Esophagus muscularis mucosa (tissue), 4 donors: Measurements from ENCODE around the gene GATAD1. TPM values are rescaled to one million over a fixed set of nuclear protein-coding genes. Genes with fewer than 3 reads are reported as not detected.

Experiments
- DNase-seq: peaks from one replicate; pipeline ENCODE4 v3.0.0-alpha.2; 2017; ENCODE audit errors: extremely low spot score
- H3K27ac ChIP-seq, 4 donors: fragments of 200-600 bp; sonication (generic); replicated peaks in 1 of 4; 1 replicate in 3 of 4; 2 replicates in 1 of 4; pipeline ENCODE4 v1.5.1; 2016 to 2019; ENCODE audit warnings: mild to moderate bottlenecking in 1 of 4
- H3K27me3 ChIP-seq, 4 donors: fragments of 200-600 bp; sonication (generic); one replicate each; pipeline versions ENCODE4 v1.5.1 to v1.6.0; 2016 to 2019
- H3K36me3 ChIP-seq, 4 donors: fragments of 200-600 bp; sonication (generic); one replicate each; pipeline ENCODE4 v1.5.1; 2016 to 2019
- H3K4me1 ChIP-seq, 4 donors: fragments of 200-600 bp; sonication (generic); one replicate each; pipeline ENCODE4 v1.5.1; 2016 to 2019
- H3K4me3 ChIP-seq, 4 donors: fragments of 200-600 bp; sonication (generic); 1 replicate in 2 of 4; 2 replicates in 2 of 4; pipeline ENCODE4 v1.5.1; 2016 to 2019; ENCODE audit warnings: mild to moderate bottlenecking in 4 of 4, moderate library complexity in 1 of 4
- H3K9me3 ChIP-seq, 4 donors: fragments of 200-600 bp; sonication (generic); 1 replicate in 3 of 4; 2 replicates in 1 of 4; pipeline ENCODE4 v1.5.1; 2016 to 2019
- CTCF ChIP-seq, 3 experiments: fragments of 200-600 bp in 2 of 3; fragments of 450-650 bp in 1 of 3; sonication (generic) in 2 of 3; IDR thresholded peaks; one replicate each; pipeline ENCODE4 v1.5.1; 2017 to 2019; ENCODE audit warnings: antibody characterized with exemption in 3 of 3, mild to moderate bottlenecking in 2 of 3, moderate library complexity in 1 of 3
- EP300 ChIP-seq: sonication (generic); formaldehyde crosslinking; IDR thresholded peaks from one replicate; pipeline ENCODE4 v1.6.1; 2017; ENCODE audit warnings: antibody characterized with exemption
- POLR2A ChIP-seq: fragments of 450-650 bp; IDR thresholded peaks from one replicate; pipeline ENCODE4 v1.6.1; 2017; ENCODE audit warnings: antibody characterized with exemption, moderate library complexity, mild to moderate bottlenecking, low read depth
- POLR2AphosphoS5 ChIP-seq, 2 donors: sonication (generic); formaldehyde crosslinking; IDR thresholded peaks; one replicate each; pipeline ENCODE4 v1.6.1; 2017; ENCODE audit warnings: antibody characterized with exemption in 2 of 2
- WGBS: methylation state at CpG from one replicate; pipeline ENCODE4 v1.1.5; 2018; 5-methylcytosine and 5-hydroxymethylcytosine counted together
- intact Hi-C: fragments of 100-400 bp; cut with DNase I; formaldehyde crosslinking; loops from one replicate; pipeline ENCODE4 v1.15.1; 2023
- total RNA-seq, 4 donors: library from RNA; depleted of rRNA; stranded (reverse); fragments of >200 nt; gene quantifications; one replicate each; pipeline versions ENCODE4 v1.1.0 to v1.2.1, GENCODE V29; 2016

GATAD1 gene
- total RNA-seq, 4 donors from 2014 or later = 28.2 to 38.6 (median 35.7) TPM

DNA sequence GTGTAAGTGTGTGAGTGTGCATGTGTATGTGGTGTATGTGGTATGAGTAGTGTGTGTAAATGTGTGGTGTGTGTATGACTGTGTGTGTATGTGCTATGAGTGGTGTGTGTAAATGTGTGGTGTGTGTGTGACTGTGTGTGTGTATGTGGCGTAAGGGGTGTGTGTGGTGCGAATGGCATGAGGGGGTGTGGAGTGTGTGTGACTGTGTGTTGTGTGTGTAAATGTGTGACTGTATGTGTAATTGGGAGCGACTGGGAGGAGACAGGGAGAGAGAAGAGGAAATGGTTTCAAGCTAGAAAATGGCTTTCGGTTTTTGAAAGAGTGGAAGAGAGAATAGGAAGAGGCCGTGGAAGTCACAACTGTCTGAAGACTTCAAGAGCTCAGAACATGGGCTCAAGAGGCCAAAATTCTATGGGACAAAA lies 23.6 kb upstream of the GATAD1 start:
- intact Hi-C loops = loop anchor here (2.0 kb wide), 1 partner anchor 23 kb away; the partner anchor contains the start of gene GATAD1
- H3K4me1 ChIP-seq = peaks cover 0 to 9% (median 3%) of the 10 kb centered on the region in 4 donors
- TF ChIP-seq POLR2A = no peak
- TF ChIP-seq EP300 = no peak
- no peak for TF ChIP-seq CTCF (IDR thresholded peaks at IDR 0.05)
- TF ChIP-seq POLR2AphosphoS5 (IDR thresholded peaks at IDR 0.05) = no peak
- peaks cover 0 to 19% (median 3%) of the 10 kb centered on the region in 4 donors for H3K27me3 ChIP-seq
- no peaks in the 10 kb centered on the region for H3K9me3 ChIP-seq
- no peak for DNase-seq
- H3K36me3 ChIP-seq = no peaks in the 10 kb centered on the region
- peak overlapping the region in 2 of 4 donors; percentile 40 to 53 for H3K27ac ChIP-seq
- peak overlapping the region in 1 of 4 donors; percentile 55 for H3K4me3 ChIP-seq
- whole genome bisulfite sequencing = 79% methylated on average over 5 of the region's 5 CpGs

DNA sequence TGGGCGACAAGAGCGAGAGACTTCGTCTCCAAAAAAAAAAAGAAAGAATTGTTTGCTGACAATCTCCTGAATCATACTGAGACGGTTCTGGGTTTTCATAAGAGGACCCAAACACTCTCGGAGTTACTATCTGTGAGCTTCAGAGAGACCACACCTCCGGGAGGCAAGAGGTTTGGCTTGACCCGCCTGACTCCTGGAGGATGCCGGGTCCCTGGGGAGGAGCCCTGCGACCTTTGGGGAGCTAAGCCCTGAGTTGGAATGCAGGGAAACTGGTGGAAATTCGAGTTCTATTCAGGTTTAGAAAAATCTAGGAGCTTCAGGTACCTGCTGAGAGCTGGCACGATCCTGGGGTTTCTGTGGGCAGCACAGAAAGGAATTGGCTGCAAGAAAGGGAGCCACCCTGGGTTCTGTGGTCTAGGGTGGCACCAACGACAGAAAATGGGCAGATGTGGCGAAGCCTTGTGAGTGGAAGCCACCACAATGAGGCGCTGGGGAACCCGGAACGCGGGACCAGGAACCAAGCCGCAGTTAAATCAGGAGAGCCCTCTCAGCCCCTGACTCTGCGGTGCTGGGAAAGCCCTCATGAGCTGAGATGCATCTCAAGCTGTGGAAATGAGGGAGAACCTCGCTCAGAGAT lies 21.9 kb upstream of the GATAD1 start:
- H3K9me3 ChIP-seq = no peaks in the 10 kb centered on the region
- H3K27ac ChIP-seq = no peak overlapping the region
- H3K4me1 ChIP-seq = peaks cover 0 to 9% (median 3%) of the 10 kb centered on the region in 4 donors
- 67% methylated on average over 20 of the region's 20 CpGs for WGBS
- no peak overlapping the region for H3K4me3 ChIP-seq
- DNase-seq = no peak
- intact Hi-C loops = loop anchor here (2.0 kb wide), 1 partner anchor 21 kb away; the partner anchor contains the start of gene GATAD1
- TF ChIP-seq CTCF (IDR thresholded peaks at IDR 0.05) = no peak
- TF ChIP-seq POLR2AphosphoS5 (IDR thresholded peaks at IDR 0.05) = no peak
- no peak for TF ChIP-seq POLR2A
- TF ChIP-seq EP300 = no peak
- no peaks in the 10 kb centered on the region for H3K36me3 ChIP-seq
- H3K27me3 ChIP-seq = peaks cover 0 to 19% (median 3%) of the 10 kb centered on the region in 4 donors

DNA sequence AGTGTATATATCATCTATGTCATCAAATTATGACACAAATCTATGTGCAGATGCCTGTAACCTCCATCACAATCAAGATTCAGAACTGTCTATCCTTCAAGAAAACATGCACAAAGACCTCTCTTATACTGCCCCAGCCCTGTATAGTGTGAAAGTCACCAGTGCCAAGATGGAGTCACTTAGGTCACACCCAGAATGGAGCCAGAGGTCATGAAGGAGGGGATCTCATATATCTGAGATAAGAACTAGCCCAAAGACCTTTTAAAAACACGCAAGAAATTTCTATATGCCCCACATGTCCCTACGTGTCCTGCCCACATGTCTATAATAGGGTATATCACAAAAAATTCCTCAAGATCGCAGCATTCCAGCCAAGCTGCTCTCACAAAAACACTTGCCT lies 20.1 kb upstream of the GATAD1 start:
- intact Hi-C loops = no loop called here
- TF ChIP-seq EP300 = no peak
- no peak for TF ChIP-seq POLR2A
- TF ChIP-seq CTCF (IDR thresholded peaks at IDR 0.05) = no peak
- TF ChIP-seq POLR2AphosphoS5 (IDR thresholded peaks at IDR 0.05) = no peak
- WGBS = 85% methylated on average over 3 of the region's 3 CpGs

GRCh38 chr7:92432299-92432946 lies 14.9 kb upstream of the GATAD1 start:
- Histone ChIP-seq H3K4me3 (no peak overlapping the region), H3K36me3 (no peaks in the 10 kb centered on the region), H3K9me3 (no peaks in the 10 kb centered on the region), H3K27me3 (peaks cover 0 to 11% (median 0%) of the 10 kb centered on the region in 4 donors), H3K27ac (no peak overlapping the region), H3K4me1 (no peaks in the 10 kb centered on the region)
- intact Hi-C loops = no loop called here
- DNase-seq = no peak
- TF ChIP-seq POLR2A (no peak), CTCF (IDR thresholded peaks at IDR 0.05) (no peak), POLR2AphosphoS5 (IDR thresholded peaks at IDR 0.05) (no peak), EP300 (no peak)
- WGBS = 94% methylated on average over 3 of the region's 3 CpGs

More for the DNA sequence above, 20.1 kb upstream of the GATAD1 start:
- Histone ChIP-seq H3K27ac (no peak overlapping the region), H3K4me3 (no peak overlapping the region), H3K9me3 (no peaks in the 10 kb centered on the region), H3K36me3 (no peaks in the 10 kb centered on the region), H3K4me1 (peaks cover 0 to 9% (median 3%) of the 10 kb centered on the region in 4 donors), H3K27me3 (peaks cover 0 to 19% (median 3%) of the 10 kb centered on the region in 4 donors)
- DNase-seq = no peak
